Measurements from ENCODE around the gene ILKAP. TPM values are rescaled to one million over a fixed set of nuclear protein-coding genes. Genes with fewer than 3 reads are reported as not detected.

ILKAP gene
- polyA plus RNA-seq, 2 of the 4 experiments (the other 2 are of a cell fraction) = 36.3 to 41.4 TPM

GRCh38 chr2:238239543-238239862 lies 36.0 kb upstream of the ILKAP start:
- DNase-seq (ENCODE audit: low read depth in 1 of 2, low spot score in 1 of 2) (no peak), FAIRE-seq (no peak), ATAC-seq (peak; percentile 7 to 19; a peak in 3 of 6 replicates)
- 0% methylated on average over 13 of the region's 43 CpGs for WGBS (ENCODE audit: missing lambda C conversion rate)
- POLR2A ChIA-PET = interaction anchor here (0.6 to 2.0 kb wide), 7 partner anchors 12 to 390 kb away, joined by 3 to 5 read pairs (median 3); partner anchors contain the start of gene SCLY
- peak overlapping the region; percentile 81 for H3K4me3 ChIP-seq
- H3K4me2 ChIP-seq = peak overlapping the region; percentile 97
- peak overlapping the region; percentile 77 to 90 for H3K27ac ChIP-seq
- H3K4me1 ChIP-seq = peaks cover 9% of the 10 kb centered on the region; the same call in 1 of the 3 replicates
- H3K9me3 ChIP-seq = no peaks in the 10 kb centered on the region
- CTCF ChIA-PET = interaction anchor here (0.6 to 3.4 kb wide), 5 partner anchors 12 to 323 kb away, joined by 3 to 18 read pairs (median 3); partner anchors contain the start of gene ILKAP
- 0 out of 5 replicates have a peak, but pooled peaks of 1 of the 2 experiments have one; percentile 21 for TF ChIP-seq JUN (IDR thresholded peaks at IDR 0.05)
- TF ChIP-seq HOXA7 (CRISPR knock-in tag; IDR thresholded peaks at IDR 0.05) = no peak
- TF ChIP-seq USF2 (IDR thresholded peaks at IDR 0.05) = no peak
- TF ChIP-seq BCL3 (IDR thresholded peaks at IDR 0.05) = no peak
- no peak for TF ChIP-seq MYC (IDR thresholded peaks at IDR 0.05; ENCODE audit: borderline replicate concordance, low read length)
- no peak for TF ChIP-seq ATOH8 (CRISPR knock-in tag; IDR thresholded peaks at IDR 0.05; ENCODE audit: low read depth)

GRCh38 chr2:238238766-238239542 lies 35.5 kb upstream of the ILKAP start:
- FAIRE-seq = no peak
- no peaks in the 10 kb centered on the region for H3K9me3 ChIP-seq
- H3K4me3 ChIP-seq = peak overlapping the region; percentile 81
- DNase-seq (ENCODE audit: low read depth in 1 of 2, low spot score in 1 of 2) = no peak
- H3K27ac ChIP-seq = peak overlapping the region; percentile 77 to 90; a peak in 5 of 6 replicates
- WGBS (ENCODE audit: missing lambda C conversion rate) = 57% methylated on average over 11 of the region's 75 CpGs
- H3K4me2 ChIP-seq = peak overlapping the region; percentile 97
- ChIA-PET POLR2A (interaction anchor here (0.6 to 2.0 kb wide), 4 partner anchors 11 to 389 kb away, joined by 3 to 5 read pairs (median 4); partner anchors contain the start of gene SCLY), CTCF (interaction anchor here (0.6 to 3.4 kb wide), 6 partner anchors 11 to 322 kb away, joined by 3 to 18 read pairs (median 3); partner anchors contain the start of gene ILKAP)
- 0 out of 6 replicates have a peak, but pooled peaks of 1 of the 2 experiments have one; percentile 1 for ATAC-seq
- TF ChIP-seq GATA3 (IDR thresholded peaks at IDR 0.05; ENCODE audit: borderline replicate concordance) = no peak
- no peak for TF ChIP-seq MYC (IDR thresholded peaks at IDR 0.05; ENCODE audit: borderline replicate concordance, low read length)
- TF ChIP-seq CBX2 (IDR thresholded peaks at IDR 0.05; ENCODE audit: borderline replicate concordance, low read depth) = no peak
- no peak for TF ChIP-seq NFE2L2 (conservative IDR thresholded peaks at IDR 0.05; ENCODE audit: low read length)
- TF ChIP-seq ATOH8 (CRISPR knock-in tag; IDR thresholded peaks at IDR 0.05; ENCODE audit: low read depth) = no peak
- no peak for TF ChIP-seq EP300 (IDR thresholded peaks at IDR 0.05)
- peak; percentile 94 for TF ChIP-seq MAX (IDR thresholded peaks at IDR 0.05)
- peak; percentile 91 for TF ChIP-seq E2F6 (IDR thresholded peaks at IDR 0.05; ENCODE audit: borderline replicate concordance, low read depth)
- TF ChIP-seq FOSB (CRISPR knock-in tag; IDR thresholded peaks at IDR 0.05) = no peak
- TF ChIP-seq TP53 (CRISPR knock-in tag; IDR thresholded peaks at IDR 0.05) = no peak
- TF ChIP-seq JUN (IDR thresholded peaks at IDR 0.05) = no peak
- peaks cover 9% of the 10 kb centered on the region; the same call in 1 of the 3 replicates for H3K4me1 ChIP-seq

GRCh38 chr2:238238311-238238765 lies 34.8 kb upstream of the ILKAP start:
- H3K4me2 ChIP-seq = no peak overlapping the region
- 95% methylated on average over 4 of the region's 5 CpGs for WGBS (ENCODE audit: missing lambda C conversion rate)
- H3K4me1 ChIP-seq = peaks cover 9% of the 10 kb centered on the region; the same call in 1 of the 3 replicates
- H3K9me3 ChIP-seq = no peaks in the 10 kb centered on the region
- no peak overlapping the region for H3K27ac ChIP-seq
- ChIA-PET POLR2A (interaction anchor here (2.0 kb wide), 1 partner anchor 177 kb away, joined by 5 read pairs; the partner anchor contains the start of gene SCLY), CTCF (interaction anchor here (0.6 to 3.4 kb wide), 7 partner anchors 10 to 257 kb away, joined by 3 to 18 read pairs (median 3); partner anchors contain the start of gene ILKAP)
- no peak overlapping the region for H3K4me3 ChIP-seq
- ATAC-seq (no peak), DNase-seq (ENCODE audit: low read depth in 1 of 2, low spot score in 1 of 2) (no peak), FAIRE-seq (no peak)
- TF ChIP-seq RFX5 (IDR thresholded peaks at IDR 0.05) (no peak), ESRRA (IDR thresholded peaks at IDR 0.05; ENCODE audit: borderline replicate concordance, low read length) (no peak), ZNF302 (CRISPR knock-in tag; IDR thresholded peaks at IDR 0.05) (no peak), E2F6 (IDR thresholded peaks at IDR 0.05; ENCODE audit: borderline replicate concordance, low read depth) (no peak), HMGXB4 (CRISPR knock-in tag; IDR thresholded peaks at IDR 0.05; ENCODE audit: borderline replicate concordance) (no peak), CEBPB (IDR thresholded peaks at IDR 0.05) (no peak), CBX8 (IDR thresholded peaks at IDR 0.05) (no peak), POLR2AphosphoS2 (conservative IDR thresholded peaks at IDR 0.05; ENCODE audit: low read length) (no peak), HOXB5 (CRISPR knock-in tag; IDR thresholded peaks at IDR 0.05) (no peak), JUN (IDR thresholded peaks at IDR 0.05) (no peak), PHF8 (IDR thresholded peaks at IDR 0.05; ENCODE audit: borderline replicate concordance, low read depth) (no peak)
